Astrocyte of the spinal cord (primary cell): ENCODE data around the gene S100A2.

Source experiments
- DNase-seq: peaks from one replicate; pipeline ENCODE4 v3.0.0; 2011; ENCODE audit warnings: low read depth, low spot score
- H3K4me3 ChIP-seq: 2 replicates; pipeline ENCODE4 v1.5.1; 2011; ENCODE audit warnings: low read depth, mild to moderate bottlenecking, low read length, moderate library complexity
- in situ Hi-C: cut with HindIII; loops from 2 replicates; pipeline ENCODE4 v1.10.0; 2017; ENCODE audit warnings: low sequenced_read_pairs
- TF ChIP-seq, protein P1 (sequence below): IDR thresholded peaks from 2 replicates; pipeline ENCODE4 v1.5.1; 2012; ENCODE audit warnings: low read depth, mild to moderate bottlenecking, low read length, inconsistent platforms

Gene S100A2

GRCh38 chr1:153573351-153573750, 7.7 kb upstream of the S100A2 start:
- no peak for DNase-seq
- in situ Hi-C loops, result no loop called here
- no peak overlapping the region for H3K4me3 ChIP-seq
- TF ChIP-seq, protein P1, sequence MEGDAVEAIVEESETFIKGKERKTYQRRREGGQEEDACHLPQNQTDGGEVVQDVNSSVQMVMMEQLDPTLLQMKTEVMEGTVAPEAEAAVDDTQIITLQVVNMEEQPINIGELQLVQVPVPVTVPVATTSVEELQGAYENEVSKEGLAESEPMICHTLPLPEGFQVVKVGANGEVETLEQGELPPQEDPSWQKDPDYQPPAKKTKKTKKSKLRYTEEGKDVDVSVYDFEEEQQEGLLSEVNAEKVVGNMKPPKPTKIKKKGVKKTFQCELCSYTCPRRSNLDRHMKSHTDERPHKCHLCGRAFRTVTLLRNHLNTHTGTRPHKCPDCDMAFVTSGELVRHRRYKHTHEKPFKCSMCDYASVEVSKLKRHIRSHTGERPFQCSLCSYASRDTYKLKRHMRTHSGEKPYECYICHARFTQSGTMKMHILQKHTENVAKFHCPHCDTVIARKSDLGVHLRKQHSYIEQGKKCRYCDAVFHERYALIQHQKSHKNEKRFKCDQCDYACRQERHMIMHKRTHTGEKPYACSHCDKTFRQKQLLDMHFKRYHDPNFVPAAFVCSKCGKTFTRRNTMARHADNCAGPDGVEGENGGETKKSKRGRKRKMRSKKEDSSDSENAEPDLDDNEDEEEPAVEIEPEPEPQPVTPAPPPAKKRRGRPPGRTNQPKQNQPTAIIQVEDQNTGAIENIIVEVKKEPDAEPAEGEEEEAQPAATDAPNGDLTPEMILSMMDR, result no peak

- DNase-seq, result peak; percentile 85
Observed at GRCh38 chr1:153572569-153573015, 6.9 kb upstream of the S100A2 start.

GRCh38 chr1:153571706-153572105, 6.1 kb upstream of the S100A2 start:
- DNase-seq, result no peak
- TF ChIP-seq, protein P1, result no peak
- H3K4me3 ChIP-seq, result no peak overlapping the region
- in situ Hi-C loops, result no loop called here

More at GRCh38 chr1:153572569-153573015, 6.9 kb upstream of the S100A2 start:
- TF ChIP-seq, protein P1, result peak; percentile 94
- no peak overlapping the region for H3K4me3 ChIP-seq
- in situ Hi-C loops, result no loop called here

GRCh38 chr1:153570874-153571273, 5.2 kb upstream of the S100A2 start:
- no peak for DNase-seq
- no peak overlapping the region for H3K4me3 ChIP-seq
- in situ Hi-C loops, result no loop called here
- TF ChIP-seq, protein P1, result no peak

GRCh38 chr1:153569465-153569864, 3.8 kb upstream of the S100A2 start:
- TF ChIP-seq, protein P1, result no peak
- no peak overlapping the region for H3K4me3 ChIP-seq
- DNase-seq, result no peak
- in situ Hi-C loops, result no loop called here

DNA sequence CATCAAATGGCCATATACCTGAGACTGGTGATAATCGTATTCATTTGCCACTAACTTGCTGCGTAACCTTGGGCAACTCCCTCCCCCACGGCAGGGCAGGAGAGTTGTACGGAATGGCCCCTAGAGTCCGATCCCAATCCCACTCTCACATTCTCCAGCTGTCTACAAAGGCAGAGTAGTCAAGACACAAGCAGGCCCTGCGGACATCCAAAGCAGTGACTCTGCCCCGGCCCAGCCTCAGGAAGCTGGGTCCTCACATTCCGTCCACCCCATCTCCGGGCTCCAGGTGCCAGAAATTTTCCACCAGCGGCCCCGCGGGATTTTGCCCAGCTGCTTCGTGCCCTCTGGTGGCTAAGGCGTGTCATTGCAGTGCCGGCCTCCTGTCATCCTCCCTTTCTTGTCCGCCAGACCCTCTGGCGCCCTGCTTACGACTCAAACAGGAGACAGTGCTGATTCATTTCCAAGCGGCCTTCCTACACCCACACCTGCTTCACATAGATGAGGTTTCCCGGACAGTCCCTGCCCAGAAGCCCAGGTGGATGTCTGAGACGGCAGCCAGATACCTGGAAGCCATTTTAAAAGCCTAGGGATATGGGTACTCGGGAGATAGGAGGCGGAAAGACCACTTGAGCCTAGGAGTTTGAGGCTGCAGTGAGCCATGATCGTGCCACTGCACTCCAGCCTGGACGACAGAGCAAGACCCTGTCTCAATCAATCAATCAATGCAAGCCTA, 2.9 kb upstream of the S100A2 start:
- TF ChIP-seq, protein P1, result peak; percentile 99
- in situ Hi-C loops, result no loop called here
- peak; percentile 88 for DNase-seq
- H3K4me3 ChIP-seq, result no peak overlapping the region
